ENCODE results near the gene LCE1E.

The LCE1E gene

GRCh38 chr1:152811050-152811449, 25.0 kb downstream of the LCE1E start:
- no peak for DNase-seq (ENCODE audit: low read depth)
- TF ChIP-seq, protein P1, sequence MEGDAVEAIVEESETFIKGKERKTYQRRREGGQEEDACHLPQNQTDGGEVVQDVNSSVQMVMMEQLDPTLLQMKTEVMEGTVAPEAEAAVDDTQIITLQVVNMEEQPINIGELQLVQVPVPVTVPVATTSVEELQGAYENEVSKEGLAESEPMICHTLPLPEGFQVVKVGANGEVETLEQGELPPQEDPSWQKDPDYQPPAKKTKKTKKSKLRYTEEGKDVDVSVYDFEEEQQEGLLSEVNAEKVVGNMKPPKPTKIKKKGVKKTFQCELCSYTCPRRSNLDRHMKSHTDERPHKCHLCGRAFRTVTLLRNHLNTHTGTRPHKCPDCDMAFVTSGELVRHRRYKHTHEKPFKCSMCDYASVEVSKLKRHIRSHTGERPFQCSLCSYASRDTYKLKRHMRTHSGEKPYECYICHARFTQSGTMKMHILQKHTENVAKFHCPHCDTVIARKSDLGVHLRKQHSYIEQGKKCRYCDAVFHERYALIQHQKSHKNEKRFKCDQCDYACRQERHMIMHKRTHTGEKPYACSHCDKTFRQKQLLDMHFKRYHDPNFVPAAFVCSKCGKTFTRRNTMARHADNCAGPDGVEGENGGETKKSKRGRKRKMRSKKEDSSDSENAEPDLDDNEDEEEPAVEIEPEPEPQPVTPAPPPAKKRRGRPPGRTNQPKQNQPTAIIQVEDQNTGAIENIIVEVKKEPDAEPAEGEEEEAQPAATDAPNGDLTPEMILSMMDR (IDR thresholded peaks at IDR 0.05; ENCODE audit: control insufficient read depth, extremely low read depth, insufficient read depth), result no peak
- H3K4me3 ChIP-seq (ENCODE audit: low read depth, low read length), result no peak overlapping the region

DNA sequence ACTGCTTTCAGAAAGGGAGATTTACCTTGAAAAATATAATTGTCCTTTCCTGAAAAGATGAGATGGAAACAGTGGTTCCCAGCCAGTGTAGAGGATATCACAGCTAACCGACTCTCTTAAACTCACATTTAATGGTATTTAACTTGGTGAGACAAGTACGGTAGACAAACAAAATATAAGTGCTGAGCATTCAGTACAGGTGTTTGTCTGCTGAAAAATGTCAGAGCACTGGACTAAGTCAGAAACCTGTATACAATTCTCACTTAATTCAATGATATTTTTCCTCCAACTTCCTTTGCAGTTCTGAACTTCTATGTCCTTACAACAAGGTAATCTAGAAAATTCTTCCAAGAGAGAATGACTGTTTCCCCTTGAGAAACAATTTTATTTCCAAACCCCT, 25.6 kb downstream of the LCE1E start, which contains the start of gene LCE1B:
Gene LCE1B (plus strand): TSS at position 301 of the 400 bp plus-strand sequence. CDS start 476 bp downstream, outside the sequence.
- H3K4me3 ChIP-seq (ENCODE audit: low read depth, low read length), result no peak within 1 kb of the TSS
- no peak for DNase-seq (ENCODE audit: low read depth)
- TF ChIP-seq, protein P1 (IDR thresholded peaks at IDR 0.05; ENCODE audit: control insufficient read depth, extremely low read depth, insufficient read depth), result no peak

DNA sequence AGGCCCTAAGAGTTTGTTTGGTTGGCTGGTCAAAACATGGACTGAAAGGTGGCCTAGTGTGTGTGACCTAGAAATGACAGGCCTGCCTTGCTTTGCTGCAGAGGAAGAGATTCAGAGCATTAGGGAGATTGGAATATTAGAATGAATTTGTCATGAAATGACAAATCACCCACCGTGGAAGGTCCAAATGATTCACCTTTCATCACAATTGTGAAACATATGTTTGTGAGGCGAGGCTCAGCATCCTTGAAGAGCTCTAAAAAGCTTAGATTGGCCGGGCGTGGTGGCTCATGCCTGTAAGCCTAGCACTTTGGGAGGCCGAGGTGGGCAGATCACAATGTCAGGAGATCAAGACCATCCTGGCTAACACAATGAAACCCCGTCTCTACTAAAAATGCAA, 31.3 kb downstream of the LCE1E start:
- TF ChIP-seq, protein P1 (IDR thresholded peaks at IDR 0.05; ENCODE audit: control insufficient read depth, extremely low read depth, insufficient read depth), result no peak
- no peak for DNase-seq (ENCODE audit: low read depth)
- no peak overlapping the region for H3K4me3 ChIP-seq (ENCODE audit: low read depth, low read length)

DNA sequence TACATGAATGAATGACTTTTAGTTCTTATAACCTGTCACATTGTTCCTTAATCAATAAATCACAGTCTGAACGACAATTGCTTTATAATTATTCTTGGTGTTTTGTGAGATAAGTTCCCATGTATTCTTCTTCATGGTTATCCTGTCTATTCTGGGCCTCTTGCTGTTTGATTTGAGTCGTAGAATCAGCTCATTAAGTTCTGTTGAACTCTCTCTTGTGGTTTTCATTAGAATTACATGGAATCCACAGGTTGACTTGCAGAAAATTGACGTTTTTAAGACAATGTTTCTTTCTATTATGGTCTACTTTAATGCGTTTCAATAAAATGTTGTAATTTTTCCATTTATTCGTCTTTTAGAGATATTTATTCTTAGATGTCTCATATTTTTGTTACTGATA, 37.2 kb downstream of the LCE1E start:
- no peak for DNase-seq (ENCODE audit: low read depth)
- TF ChIP-seq, protein P1 (IDR thresholded peaks at IDR 0.05; ENCODE audit: control insufficient read depth, extremely low read depth, insufficient read depth), result no peak
- H3K4me3 ChIP-seq (ENCODE audit: low read depth, low read length), result no peak overlapping the region

DNA sequence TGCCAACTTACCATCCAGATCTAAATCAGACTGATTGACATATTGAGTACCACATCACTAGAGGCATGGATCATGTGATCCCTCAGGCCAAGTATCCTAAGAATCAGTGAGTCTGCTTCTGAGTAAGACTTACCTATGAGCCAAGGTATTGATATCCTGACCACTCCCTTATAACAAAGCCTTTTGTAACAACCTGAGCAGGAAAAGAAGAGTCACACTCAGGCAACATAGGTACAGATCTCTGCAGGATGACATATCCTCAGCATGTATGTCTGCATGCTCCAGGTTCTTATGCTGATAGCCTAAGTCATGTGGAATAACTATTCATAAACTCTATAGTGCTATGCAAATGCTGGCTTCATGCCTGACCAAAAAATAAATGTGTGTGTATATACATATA, 38.9 kb downstream of the LCE1E start:
- TF ChIP-seq, protein P1 (IDR thresholded peaks at IDR 0.05; ENCODE audit: control insufficient read depth, extremely low read depth, insufficient read depth), result no peak
- no peak for DNase-seq (ENCODE audit: low read depth)
- no peak overlapping the region for H3K4me3 ChIP-seq (ENCODE audit: low read depth, low read length)

DNA sequence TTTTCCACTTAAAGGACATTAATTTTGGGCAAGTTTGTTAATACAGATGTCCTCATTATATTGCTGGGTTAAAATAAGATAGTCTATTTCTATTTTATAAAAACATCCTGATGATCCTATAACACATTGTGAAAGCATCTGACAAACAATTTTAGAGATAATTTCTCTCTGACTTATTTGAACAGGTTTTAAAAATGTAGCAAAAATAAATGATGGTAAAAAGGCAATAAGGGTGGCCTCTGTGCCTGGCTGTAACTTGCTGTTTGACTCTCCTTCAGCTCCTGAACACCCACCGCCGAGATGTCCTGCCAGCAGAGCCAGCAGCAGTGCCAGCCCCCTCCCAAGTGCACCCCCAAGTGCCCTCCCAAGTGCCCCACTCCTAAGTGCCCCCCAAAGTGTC, 41.1 kb downstream of the LCE1E start, which contains the start of gene LCE1A:
Gene LCE1A (plus strand): TSS at position 301 of the 400 bp plus-strand sequence. CDS start 0 bp downstream, at position 301.
- TF ChIP-seq, protein P1 (IDR thresholded peaks at IDR 0.05; ENCODE audit: control insufficient read depth, extremely low read depth, insufficient read depth), result no peak
- no peak for DNase-seq (ENCODE audit: low read depth)
- H3K4me3 ChIP-seq (ENCODE audit: low read depth, low read length), result no peak within 1 kb of the TSS

- TF ChIP-seq, protein P1 (IDR thresholded peaks at IDR 0.05; ENCODE audit: control insufficient read depth, extremely low read depth, insufficient read depth), result no peak
- no peak for DNase-seq (ENCODE audit: low read depth)
- H3K4me3 ChIP-seq (ENCODE audit: low read depth, low read length), result no peak overlapping the region
These were observed 50.8 kb downstream of the LCE1E start for GRCh38 chr1:152836870-152837269.

Measured in LNCaP clone FGC (cell line).